ENCODE measurements around the gene SHISA5.
"Not testable (repeated sequence)": the region's sequence is repeated elsewhere in the genome, so short reads cannot be mapped to it uniquely, and the experiment has no call there.

The SHISA5 gene

DNA sequence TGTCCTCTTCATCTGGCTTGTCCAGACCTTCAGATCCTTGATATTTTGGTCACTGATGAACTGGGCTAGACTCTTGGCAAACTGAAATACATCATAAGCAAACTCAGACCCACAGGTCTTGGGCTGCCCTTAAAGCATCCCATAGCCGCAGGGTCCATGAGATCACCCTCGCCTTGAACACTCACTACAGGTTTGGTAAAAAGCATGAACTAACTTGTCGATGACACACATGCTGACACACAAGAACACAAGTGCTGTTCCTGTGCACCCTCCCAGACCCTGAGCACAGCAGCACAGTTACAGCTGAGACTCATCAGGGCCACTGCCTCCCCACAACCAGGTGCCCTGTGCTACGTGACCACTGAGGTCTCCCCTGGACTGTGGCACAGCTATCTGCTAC is 31.6 kb upstream of the SHISA5 start:
- no peak for DNase-seq (ENCODE audit: low read depth)
- TF ChIP-seq, protein P1, sequence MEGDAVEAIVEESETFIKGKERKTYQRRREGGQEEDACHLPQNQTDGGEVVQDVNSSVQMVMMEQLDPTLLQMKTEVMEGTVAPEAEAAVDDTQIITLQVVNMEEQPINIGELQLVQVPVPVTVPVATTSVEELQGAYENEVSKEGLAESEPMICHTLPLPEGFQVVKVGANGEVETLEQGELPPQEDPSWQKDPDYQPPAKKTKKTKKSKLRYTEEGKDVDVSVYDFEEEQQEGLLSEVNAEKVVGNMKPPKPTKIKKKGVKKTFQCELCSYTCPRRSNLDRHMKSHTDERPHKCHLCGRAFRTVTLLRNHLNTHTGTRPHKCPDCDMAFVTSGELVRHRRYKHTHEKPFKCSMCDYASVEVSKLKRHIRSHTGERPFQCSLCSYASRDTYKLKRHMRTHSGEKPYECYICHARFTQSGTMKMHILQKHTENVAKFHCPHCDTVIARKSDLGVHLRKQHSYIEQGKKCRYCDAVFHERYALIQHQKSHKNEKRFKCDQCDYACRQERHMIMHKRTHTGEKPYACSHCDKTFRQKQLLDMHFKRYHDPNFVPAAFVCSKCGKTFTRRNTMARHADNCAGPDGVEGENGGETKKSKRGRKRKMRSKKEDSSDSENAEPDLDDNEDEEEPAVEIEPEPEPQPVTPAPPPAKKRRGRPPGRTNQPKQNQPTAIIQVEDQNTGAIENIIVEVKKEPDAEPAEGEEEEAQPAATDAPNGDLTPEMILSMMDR (conservative IDR thresholded peaks at IDR 0.05; ENCODE audit: control insufficient read depth, insufficient read depth, low read depth, low read length): no peak
- no peak overlapping the region for H3K4me3 ChIP-seq (ENCODE audit: control insufficient read depth, low read depth, low read length)

DNA sequence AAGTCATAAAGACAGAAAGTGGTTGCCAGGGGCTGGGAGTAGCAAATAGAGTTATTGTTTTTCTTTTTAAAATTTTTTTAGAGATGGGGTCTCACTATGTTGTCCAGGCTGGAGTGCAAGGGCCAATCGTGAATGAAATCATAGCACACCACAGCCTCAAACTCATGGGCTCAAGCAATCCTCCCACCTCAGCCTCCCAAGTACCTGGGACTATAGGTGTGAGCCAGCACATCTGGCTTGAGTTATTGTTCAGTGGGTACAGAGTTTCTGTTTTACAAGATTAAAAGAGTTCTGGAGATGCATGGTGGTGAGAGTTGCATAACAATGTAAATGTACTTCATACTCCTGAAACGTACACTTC is 29.0 kb upstream of the SHISA5 start:
- DNase-seq (ENCODE audit: low read depth): no peak
- no peak overlapping the region for H3K4me3 ChIP-seq (ENCODE audit: control insufficient read depth, low read depth, low read length)
- TF ChIP-seq, protein P1 (conservative IDR thresholded peaks at IDR 0.05; ENCODE audit: control insufficient read depth, insufficient read depth, low read depth, low read length): no peak

DNA sequence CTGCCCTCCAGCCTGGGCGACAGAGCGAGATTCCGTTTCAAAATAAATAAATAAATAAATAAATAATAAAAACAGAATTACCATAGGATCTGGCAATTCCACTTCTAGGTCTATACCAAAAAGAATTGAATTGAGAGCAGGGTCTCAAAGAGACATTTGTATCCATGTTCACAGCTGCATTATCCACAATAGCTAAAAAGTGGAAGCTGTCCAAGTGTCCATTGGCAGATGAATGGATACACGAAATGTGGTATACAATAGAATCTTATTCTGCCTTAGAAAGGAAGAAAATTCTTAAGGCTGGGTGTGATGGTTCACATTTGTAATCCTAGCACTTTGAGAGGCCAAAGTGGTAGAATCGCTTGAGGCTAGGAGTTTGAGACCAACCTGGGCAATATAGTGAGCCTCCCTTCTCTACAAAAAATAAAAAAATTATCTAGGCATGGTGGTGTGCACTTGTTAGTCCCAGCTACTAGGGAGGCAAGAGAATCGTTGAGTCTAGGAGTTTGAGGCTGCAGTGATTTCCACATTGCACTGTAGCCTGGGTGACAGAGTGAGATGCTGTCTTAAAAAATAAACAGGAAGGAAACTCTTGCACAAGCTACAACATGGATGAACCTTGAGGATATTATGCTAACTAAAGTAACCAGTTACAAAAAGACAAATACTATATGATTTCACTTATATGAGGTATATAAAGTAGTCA is 28.4 kb upstream of the SHISA5 start:
- DNase-seq (ENCODE audit: low read depth): no peak
- TF ChIP-seq, protein P1 (conservative IDR thresholded peaks at IDR 0.05; ENCODE audit: control insufficient read depth, insufficient read depth, low read depth, low read length): no peak
- H3K4me3 ChIP-seq (ENCODE audit: control insufficient read depth, low read depth, low read length): no peak overlapping the region

DNA sequence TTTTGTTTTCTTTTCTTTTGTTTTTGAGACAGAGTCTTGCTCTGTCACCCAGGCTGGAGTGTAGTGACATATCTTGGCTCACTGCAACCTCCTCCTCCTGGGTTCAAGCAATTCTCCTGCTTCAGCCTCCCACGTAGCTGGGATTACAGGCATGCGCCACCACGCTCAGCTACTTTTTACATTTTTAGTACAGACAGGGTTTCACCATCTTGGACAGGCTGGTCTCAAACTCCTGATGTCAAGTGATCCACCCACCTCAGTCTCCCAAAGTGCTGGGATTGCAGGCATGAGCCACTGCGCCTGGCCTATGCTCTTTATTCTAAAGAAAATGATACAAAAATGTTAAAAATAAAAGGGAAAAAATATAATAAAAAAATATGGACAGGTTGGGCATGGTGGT is 26.7 kb upstream of the SHISA5 start:
- DNase-seq (ENCODE audit: low read depth); H3K4me3 ChIP-seq (ENCODE audit: control insufficient read depth, low read depth, low read length): not testable (repeated sequence)

DNA sequence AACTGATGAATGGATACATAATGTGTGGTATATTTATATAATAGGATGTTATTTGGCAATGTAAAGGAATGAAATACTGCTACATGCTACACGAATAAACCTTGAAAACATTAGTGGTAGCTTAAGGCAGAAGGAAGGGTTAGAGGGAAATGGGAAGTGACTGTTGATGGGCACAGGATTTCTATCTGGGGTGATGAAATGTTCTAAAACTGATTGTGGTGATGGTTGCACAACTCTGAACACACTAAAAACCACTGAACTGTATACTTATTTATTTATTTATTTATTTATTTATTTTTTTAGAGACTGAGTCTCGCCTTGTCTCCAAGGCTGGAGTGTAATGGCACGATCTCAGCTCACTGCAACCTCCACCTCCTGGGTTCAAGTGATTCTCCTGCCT is 24.8 kb upstream of the SHISA5 start:
- H3K4me3 ChIP-seq (ENCODE audit: control insufficient read depth, low read depth, low read length): no peak overlapping the region

DNA sequence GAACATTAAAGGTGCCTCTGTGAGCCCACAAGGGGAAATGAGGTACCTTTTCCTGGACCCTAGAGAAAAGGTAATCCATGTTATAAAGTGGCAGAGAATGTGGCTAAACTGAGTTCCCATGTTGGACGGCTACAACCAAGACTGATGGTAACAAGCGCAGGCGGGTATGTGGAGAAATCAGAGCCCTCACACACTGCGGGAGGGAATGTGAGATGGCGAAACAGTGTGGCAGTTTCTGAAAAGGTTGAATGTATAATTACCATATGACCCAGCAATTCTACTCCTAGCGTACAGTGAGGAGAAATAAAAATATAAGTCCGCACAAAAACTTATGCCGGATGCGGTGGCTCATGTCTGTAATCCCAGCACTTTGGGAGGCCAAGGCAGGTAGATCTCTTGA is 24.1 kb upstream of the SHISA5 start:
- no peak for DNase-seq (ENCODE audit: low read depth)

More for the DNA sequence above, 24.8 kb upstream of the SHISA5 start:
- DNase-seq (ENCODE audit: low read depth): peak; percentile 43
- TF ChIP-seq, protein P1 (conservative IDR thresholded peaks at IDR 0.05; ENCODE audit: control insufficient read depth, insufficient read depth, low read depth, low read length): no peak

DNA sequence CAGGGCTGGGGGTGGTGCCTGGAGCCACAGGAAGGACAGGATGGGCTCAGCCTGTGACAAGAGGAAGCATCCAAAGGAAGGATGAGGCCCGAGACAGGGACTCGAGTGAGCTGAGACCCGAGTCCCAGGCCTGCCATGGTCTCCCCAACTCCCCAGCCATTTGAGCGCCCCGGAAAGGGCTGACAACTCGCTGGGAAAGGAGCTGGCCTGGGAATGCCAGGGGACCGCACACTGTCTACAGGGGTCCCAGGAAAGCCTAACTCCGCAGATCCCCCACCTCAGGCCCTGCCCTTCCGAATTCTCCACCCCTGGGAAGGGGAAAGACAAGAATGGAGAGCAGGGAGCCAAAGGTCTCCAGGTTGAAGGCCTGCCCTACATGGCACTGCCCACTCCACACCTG is 21.0 kb upstream of the SHISA5 start:
- H3K4me3 ChIP-seq (ENCODE audit: control insufficient read depth, low read depth, low read length): no peak overlapping the region
- no peak for DNase-seq (ENCODE audit: low read depth)
- TF ChIP-seq, protein P1 (conservative IDR thresholded peaks at IDR 0.05; ENCODE audit: control insufficient read depth, insufficient read depth, low read depth, low read length): no peak

More for the DNA sequence above, 24.1 kb upstream of the SHISA5 start:
- H3K4me3 ChIP-seq (ENCODE audit: control insufficient read depth, low read depth, low read length): no peak overlapping the region
- TF ChIP-seq, protein P1 (conservative IDR thresholded peaks at IDR 0.05; ENCODE audit: control insufficient read depth, insufficient read depth, low read depth, low read length): no peak

All from fibroblast of mammary gland (primary cell).